AG10803 (cell line): Measurements from ENCODE around the gene SPDEF.
A peak's percentile ranks its signal among the peaks of the same experiment; 100 is the strongest.

Experiments used
- DNase-seq: peaks from one replicate; pipeline ENCODE4 v3.0.0; 2010; ENCODE audit warnings: low read depth
- H3K4me3 ChIP-seq: 2 replicates; pipeline ENCODE4 v1.5.1; 2011; ENCODE audit warnings: mild to moderate bottlenecking, low read length, control low read depth
- TF ChIP-seq, protein P1 (sequence below): conservative IDR thresholded peaks from 2 replicates; pipeline ENCODE4 v1.5.1; 2011; ENCODE audit warnings: mild to moderate bottlenecking, low read length, control low read depth, inconsistent platforms

The SPDEF gene

DNA sequence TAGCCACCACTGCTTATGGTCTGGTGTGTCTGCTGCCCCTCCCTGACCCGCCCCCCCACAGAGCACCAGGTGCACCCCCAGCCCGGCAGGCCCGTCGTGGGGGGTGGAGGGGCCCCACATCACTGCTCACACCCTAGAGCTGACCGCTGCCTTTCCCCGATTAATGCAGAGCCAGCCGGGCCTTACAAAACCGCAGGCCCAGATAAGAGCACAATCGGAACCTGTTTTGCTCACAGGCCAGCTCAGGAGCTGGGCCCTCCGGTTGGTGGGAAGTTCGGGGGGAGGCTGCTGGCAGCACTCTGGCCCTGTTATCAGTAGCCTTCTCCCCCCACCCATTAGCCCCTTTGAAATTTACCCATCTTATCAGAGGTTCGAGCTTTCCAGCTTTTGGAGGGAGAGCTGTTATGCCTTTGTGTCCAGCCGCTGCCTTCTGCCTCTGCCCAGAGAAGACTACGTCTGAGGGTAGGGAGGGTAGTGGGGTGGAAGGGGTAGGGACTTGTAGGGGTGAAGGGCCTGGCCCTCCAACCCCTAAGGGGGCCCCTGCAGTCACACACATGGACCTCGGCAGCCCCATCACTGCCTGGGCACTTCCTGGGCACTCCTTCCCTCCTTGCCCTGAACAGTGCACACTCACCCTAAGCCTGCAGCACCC lies 6.9 kb upstream of the SPDEF start:
- TF ChIP-seq, protein P1, sequence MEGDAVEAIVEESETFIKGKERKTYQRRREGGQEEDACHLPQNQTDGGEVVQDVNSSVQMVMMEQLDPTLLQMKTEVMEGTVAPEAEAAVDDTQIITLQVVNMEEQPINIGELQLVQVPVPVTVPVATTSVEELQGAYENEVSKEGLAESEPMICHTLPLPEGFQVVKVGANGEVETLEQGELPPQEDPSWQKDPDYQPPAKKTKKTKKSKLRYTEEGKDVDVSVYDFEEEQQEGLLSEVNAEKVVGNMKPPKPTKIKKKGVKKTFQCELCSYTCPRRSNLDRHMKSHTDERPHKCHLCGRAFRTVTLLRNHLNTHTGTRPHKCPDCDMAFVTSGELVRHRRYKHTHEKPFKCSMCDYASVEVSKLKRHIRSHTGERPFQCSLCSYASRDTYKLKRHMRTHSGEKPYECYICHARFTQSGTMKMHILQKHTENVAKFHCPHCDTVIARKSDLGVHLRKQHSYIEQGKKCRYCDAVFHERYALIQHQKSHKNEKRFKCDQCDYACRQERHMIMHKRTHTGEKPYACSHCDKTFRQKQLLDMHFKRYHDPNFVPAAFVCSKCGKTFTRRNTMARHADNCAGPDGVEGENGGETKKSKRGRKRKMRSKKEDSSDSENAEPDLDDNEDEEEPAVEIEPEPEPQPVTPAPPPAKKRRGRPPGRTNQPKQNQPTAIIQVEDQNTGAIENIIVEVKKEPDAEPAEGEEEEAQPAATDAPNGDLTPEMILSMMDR: no peak
- no peak overlapping the region for H3K4me3 ChIP-seq
- no peak for DNase-seq

DNA sequence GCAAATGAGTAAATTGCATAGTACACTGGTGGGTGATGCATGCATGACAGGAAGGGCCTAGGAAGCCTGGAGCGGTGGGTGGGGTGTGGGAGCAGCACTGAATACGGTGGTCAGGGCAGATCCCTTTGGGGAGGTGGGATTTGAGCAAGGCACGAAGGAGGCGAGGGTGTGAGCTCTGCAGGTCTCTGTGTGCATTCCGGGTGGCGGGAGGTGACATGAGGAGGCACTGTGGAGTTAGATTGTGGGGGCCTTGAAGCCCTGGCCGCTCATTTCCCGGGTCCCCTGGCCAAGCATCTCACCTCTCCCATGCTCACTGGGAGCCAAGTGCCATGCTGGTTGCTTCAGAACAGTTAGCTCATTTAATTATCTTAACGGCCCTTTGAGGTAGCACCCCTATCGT lies 6.2 kb upstream of the SPDEF start:
- H3K4me3 ChIP-seq: no peak overlapping the region
- DNase-seq: no peak
- TF ChIP-seq, protein P1: no peak

DNA sequence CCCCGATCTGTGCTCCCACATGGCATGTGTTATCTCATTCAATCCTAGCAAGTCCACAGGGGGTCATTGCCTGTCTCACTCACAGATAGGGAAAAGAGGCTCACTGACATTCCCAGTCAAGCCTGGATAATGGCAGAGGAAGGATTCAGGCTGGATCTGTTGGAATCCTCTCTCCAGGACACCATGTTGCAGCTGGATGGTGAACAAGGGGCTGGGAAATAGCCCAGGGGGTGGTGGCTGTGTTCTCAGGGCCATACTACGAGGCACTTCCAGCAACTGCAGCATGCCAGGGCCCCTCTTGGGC lies 5.0 kb upstream of the SPDEF start:
- TF ChIP-seq, protein P1: no peak
- no peak for DNase-seq
- H3K4me3 ChIP-seq: no peak overlapping the region

- TF ChIP-seq, protein P1: no peak
- peak; percentile 17 for DNase-seq
- no peak overlapping the region for H3K4me3 ChIP-seq
Measured at GRCh38 chr6:34560366-34561226, 4.5 kb upstream of the SPDEF start.

DNA sequence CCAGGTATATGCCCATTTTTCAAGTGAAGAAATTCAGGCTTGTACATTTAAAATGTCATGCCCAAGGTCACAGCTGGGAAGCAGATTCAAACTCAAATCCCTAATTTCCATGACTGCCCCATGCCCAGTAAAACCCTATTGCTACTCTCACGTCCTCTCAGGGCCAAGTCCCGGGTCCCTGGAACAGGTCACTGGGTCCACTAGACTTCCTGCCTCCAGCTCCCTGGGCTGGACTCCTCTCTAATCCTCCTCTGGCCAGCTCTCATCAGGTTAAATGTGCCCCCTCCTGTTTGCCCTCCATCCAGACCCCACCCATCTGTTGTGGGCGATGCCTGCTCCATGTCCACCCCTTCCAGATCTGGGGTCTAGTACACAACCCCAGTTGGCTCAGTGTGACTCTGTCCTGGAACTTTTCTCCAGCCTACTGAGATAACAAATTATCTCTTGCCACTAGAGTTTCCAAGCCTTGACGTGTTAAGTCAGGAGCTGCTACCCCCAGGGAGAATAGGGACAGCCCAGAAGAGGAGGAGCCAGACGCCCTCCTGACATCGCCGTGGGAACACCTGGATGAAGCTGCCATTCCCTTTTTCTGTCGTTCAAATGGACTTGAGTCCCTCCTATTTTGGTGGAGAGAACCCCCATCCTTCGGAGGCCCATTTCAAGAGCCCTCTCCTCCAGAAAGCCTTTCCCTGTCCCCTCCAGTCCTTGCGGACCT lies 3.7 kb upstream of the SPDEF start:
- DNase-seq: no peak
- no peak overlapping the region for H3K4me3 ChIP-seq
- TF ChIP-seq, protein P1: no peak

- TF ChIP-seq, protein P1: no peak
- DNase-seq: no peak
- H3K4me3 ChIP-seq: no peak overlapping the region
Measured at GRCh38 chr6:34558172-34558714, 2.1 kb upstream of the SPDEF start.
